K562 (cell line): ENCODE data around the gene KASH5. TPM values are rescaled to one million over a fixed set of nuclear protein-coding genes. Genes with fewer than 3 reads are reported as not detected.

ENCODE experiments used
- DDX20 ChIP-seq: fragments of 450-650 bp; IDR thresholded peaks from 2 replicates; pipeline ENCODE4 v1.6.1; 2016; ENCODE audit warnings: missing genetic modification characterization, low read depth, mild to moderate bottlenecking, missing compliant biosample characterization, moderate library complexity
- PRDM10 ChIP-seq: fragments of 450-650 bp; IDR thresholded peaks from 2 replicates; pipeline ENCODE4 v1.6.1; 2018; ENCODE audit not compliant: partially characterized antibody
- SMARCE1 ChIP-seq: fragments of 450-650 bp; IDR thresholded peaks from 2 replicates; pipeline ENCODE4 v1.7.1; 2016; ENCODE audit warnings: mild to moderate bottlenecking
- TOE1 ChIP-seq, 2 experiments: fragments of 450-650 bp in 1 of 2; sonication (generic) in 1 of 2; formaldehyde crosslinking in 1 of 2; IDR thresholded peaks; 2 replicates each; pipeline versions ENCODE4 v1.7.1 to v1.8.0; 2016 to 2022; ENCODE audit warnings: borderline replicate concordance in 2 of 2, mild to moderate bottlenecking in 2 of 2, antibody characterized with exemption in 1 of 2, inconsistent platforms in 1 of 2, low read depth in 1 of 2, missing genetic modification reagents in 1 of 2, moderate library complexity in 1 of 2
- TRIM25 ChIP-seq: fragments of 450-650 bp; IDR thresholded peaks from 2 replicates; pipeline ENCODE4 v1.7.0; 2016; ENCODE audit warnings: borderline replicate concordance
- WHSC1 ChIP-seq: IDR thresholded peaks from one replicate; pipeline ENCODE4 v1.6.1; 2012; ENCODE audit warnings: low read length, control low read depth, inconsistent platforms
- ZNF436 ChIP-seq: fragments of 250-450, 450-650 bp; sonication (Bioruptor Pico); formaldehyde crosslinking; IDR thresholded peaks from 2 replicates; pipeline ENCODE4 v1.7.0; 2020; ENCODE audit warnings: mild to moderate bottlenecking
- ZNF592 ChIP-seq: fragments of 450-650 bp; IDR thresholded peaks from 2 replicates; pipeline ENCODE4 v1.6.1; 2017; ENCODE audit warnings: antibody characterized with exemption, mild to moderate bottlenecking
- polyA plus RNA-seq, 8 experiments: library from polyadenylated mRNA; depleted of rRNA in 4 of 8; stranded (reverse) in 5 of 8; unstranded in 3 of 8; fragments of >200 nt; fragmentation: Nextera tagmentation in 2 of 8; fragmentation: Illumina TruSeq in 1 of 8; extraction: Ambion mirVana in 2 of 8; extraction: Trizol in 1 of 8; gene quantifications; 2 replicates each; pipeline versions ENCODE4 v1.2.1 to v1.2.3, GENCODE V29; 2011 to 2014; ENCODE audit warnings: inconsistent platforms in 1 of 8, missing spikeins in 1 of 8
- total RNA-seq, 7 experiments: library from RNA; depleted of rRNA in 6 of 7; stranded (reverse); fragments of >200 nt in 6 of 7; fragmentation: Illumina TruSeq in 2 of 7; extraction: Trizol in 2 of 7; gene quantifications; 2 replicates each; pipeline versions ENCODE4 v1.2.1 to v1.2.3, GENCODE V29; 2011 to 2021; ENCODE audit warnings: low replicate concordance in 1 of 7

KASH5 gene
- total and polyA plus RNA-seq, 9 of the 15 experiments (the other 6 are each of a cell fraction or from before 2014, with no cell fraction given), result 0.07 to 0.84 (median 0.34) TPM; not detected in 1

GRCh38 chr19:49440439-49441209 lies 52.6 kb downstream of the KASH5 start (continued):
- TF ChIP-seq PRDM10 (no peak), SMARCE1 (0 out of 2 replicates have a peak, but pooled peaks have one; percentile 24), TRIM25 (0 out of 2 replicates have a peak, but pooled peaks have one; percentile 32), WHSC1 (no peak), ZNF436 (CRISPR knock-in tag) (no peak), ZNF592 (no peak), TOE1 (IDR thresholded peaks at IDR 0.05; ENCODE audit: borderline replicate concordance) (0 out of 2 replicates have a peak, but pooled peaks have one; percentile 35), TOE1 (CRISPR knock-in tag; IDR thresholded peaks at IDR 0.05; ENCODE audit: borderline replicate concordance, low read depth) (no peak), DDX20 (tag) (no peak)
